Putamen (tissue), 1 donor: ENCODE measurements around the gene CCDC14.
"Not testable (repeated sequence)": the region's sequence is repeated elsewhere in the genome, so short reads cannot be mapped to it uniquely, and the experiment has no call there.

Experiments
- DNase-seq: peaks from one replicate; pipeline ENCODE4 v3.0.0-alpha.2; 2016; ENCODE audit warnings: low spot score

The CCDC14 gene

DNA sequence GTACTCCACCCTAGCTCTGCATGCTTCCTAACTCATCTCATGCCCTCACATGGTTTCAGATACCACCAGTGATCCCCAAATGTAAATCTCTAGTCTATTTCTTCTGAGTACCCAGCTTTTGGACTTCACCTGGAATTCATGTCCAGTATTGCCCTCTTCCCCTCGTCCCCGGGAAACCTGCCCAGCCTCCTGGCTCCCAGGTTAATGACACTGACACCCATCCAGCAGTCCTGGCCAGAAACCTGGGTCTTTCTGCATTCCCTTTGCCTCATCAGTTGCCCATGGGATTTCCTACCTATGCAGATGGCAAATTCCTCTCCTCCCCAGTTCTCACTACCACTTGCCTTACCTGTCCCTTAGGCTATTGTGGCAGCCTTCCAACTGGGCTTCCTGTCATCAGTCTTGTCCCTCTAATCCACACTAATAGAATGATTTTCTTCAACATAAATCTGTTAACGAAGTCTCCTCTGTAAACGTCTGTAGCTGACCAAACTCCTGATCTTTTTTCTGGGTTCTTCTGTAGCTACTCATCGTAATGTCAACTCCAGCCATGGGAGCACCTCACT lies 61.6 kb downstream of the CCDC14 start:
- no peak for DNase-seq

DNA sequence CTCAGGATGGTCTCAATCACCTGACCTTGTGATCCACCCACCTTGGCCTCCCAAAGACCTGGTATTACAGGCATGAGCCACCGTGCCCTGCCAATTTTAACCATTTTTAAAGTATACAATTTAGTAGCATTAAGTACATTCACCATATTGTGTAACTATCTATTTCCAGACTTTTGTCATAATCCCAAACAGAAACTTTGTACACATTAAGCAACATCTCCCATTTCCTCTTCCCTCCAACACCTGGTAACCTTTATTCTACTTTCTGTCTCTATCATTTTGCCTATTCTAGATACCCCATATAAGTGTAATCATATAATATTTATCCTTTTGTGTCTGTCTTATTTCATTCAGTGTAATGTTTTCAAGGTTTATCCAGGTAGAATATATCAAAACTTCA lies 68.0 kb downstream of the CCDC14 start:
- no peak for DNase-seq

DNA sequence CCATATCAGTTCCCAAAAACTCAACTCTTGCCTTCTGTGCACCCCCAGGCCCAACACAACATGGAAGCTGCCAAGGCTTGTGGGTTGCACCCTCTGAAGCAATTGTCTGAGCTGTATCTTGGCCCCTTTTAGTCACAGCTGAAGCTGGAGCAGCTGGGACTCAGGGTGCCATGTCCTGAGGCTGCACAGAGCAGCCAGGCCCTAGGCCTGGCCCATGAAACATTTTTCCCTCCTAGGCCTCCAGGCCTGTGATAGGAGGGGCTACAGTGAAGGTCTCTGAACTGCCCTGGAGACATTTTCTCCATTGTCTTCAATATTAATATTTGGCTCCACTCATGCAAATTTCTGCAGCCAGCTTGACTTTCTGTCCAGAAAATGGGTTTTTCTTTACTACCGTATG lies 68.8 kb downstream of the CCDC14 start:
- DNase-seq: no peak

DNA sequence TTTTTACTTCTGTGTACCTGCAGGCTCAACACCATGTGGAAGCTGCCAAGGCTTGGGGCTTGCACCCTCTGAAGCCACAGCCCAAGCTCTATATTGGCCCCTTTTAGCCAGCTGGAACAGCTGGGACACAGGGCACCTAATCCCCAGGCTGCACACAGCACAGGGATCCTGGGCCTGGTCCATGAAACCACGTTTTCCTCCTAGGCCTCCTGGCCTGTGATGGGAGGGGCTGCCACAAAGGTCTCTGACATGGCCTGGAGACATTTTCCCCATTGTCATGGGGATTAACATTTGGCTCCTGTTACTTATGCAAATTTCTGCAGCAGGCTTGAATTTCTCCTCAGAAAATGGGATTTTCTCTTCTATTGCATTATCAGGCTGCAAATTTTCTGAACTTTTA lies 70.0 kb downstream of the CCDC14 start:
- not testable (repeated sequence) for DNase-seq

DNA sequence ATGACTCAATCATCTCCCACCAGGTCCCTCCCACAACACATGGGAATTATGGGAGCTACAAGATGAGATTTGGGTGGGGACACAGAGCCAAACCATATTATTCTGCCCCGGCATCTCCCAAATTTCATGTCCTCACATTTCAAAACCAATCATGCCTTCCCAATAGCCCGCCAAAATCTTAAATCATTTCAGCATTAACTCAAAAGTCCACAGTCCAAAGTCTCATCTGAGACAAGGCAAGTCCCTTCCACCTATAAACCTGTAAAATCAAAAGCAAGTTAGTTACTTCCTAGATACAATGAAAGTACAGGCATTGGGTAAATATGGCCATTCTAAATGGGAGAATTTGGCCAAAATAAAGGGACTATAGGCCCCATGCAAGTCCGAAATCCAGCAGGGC lies 70.9 kb downstream of the CCDC14 start:
- not testable (repeated sequence) for DNase-seq

DNA sequence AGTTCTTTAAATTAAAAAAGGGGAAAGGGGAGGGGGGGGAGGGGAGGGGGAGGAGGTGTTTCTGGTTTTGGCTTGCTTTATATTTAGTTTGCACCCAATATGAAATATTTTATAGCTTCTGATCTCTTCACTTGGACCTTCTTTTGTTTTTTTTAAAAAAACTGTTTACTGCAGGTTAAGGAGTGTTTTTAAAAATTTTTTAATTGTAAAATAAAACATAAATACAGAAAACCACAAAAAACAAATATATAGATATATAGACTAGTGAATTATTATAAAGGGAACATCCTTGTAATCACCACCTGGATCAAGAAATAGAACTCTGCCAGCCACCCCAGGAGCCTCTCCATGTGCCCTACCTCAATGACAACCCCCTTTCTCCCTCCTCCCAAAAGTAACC lies 76.0 kb downstream of the CCDC14 start:
- DNase-seq: no peak

DNA sequence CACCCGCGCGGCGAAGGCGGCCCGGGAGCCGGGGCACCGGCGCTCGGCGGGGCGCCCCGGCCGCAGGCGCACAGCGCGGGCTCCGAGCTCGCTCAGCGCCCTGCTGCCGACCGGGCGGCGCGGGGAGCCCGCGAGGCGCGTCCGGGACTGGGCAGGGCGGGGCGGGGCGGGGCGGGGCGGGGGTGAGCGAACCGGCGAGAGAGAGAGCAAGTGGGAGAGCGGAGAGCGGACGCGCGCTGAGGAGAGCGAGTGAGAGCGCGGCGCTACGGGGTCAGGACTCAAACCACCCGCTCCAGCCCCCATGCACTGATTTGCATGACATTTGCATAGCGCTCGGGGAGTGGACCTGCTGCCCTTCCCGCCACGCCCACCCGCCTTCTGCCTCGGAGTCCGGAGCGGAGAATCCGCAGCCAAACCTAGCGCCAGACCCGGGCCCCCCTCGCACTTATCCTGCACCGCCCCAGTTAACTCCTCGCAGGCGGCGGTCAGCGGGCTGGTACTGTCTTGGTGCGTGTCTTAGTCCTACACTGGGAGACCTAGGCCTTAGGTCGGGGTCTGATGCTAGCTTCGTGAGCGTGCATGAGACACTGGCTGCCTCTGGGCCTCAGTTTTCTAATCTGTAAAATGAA lies 76.7 kb downstream of the CCDC14 start, which contains the start of gene MYLK:
Gene MYLK, minus strand, starts transcription at position 130 of the 629 bp plus-strand sequence. CDS start 90,491 bp downstream, outside the sequence.
- DNase-seq: no peak

DNA sequence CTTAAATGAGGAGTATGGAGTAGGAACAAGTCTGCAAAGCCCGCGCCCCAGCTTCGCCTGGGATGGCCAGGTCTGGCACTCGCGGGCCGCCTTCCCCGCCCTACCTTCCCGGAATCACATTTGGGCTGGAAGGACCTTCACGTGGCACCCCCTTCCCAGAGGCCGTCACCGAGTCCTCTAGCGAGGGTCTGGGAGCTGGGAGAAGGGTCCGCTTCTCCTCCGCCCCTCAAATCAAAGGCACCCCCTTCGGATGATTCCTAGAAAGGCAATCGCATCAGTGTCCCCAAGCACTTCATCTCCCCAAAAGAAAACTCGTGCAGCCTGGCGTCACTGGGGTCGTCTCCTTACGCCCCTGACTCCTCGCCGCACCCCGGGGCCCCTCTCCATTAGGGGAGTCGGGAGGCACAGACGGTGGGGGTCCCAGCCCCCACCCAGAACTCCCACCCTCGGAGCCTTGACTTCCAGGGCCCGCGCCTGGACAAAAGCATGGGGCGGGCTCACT lies 77.3 kb downstream of the CCDC14 start:
- DNase-seq: no peak

DNA sequence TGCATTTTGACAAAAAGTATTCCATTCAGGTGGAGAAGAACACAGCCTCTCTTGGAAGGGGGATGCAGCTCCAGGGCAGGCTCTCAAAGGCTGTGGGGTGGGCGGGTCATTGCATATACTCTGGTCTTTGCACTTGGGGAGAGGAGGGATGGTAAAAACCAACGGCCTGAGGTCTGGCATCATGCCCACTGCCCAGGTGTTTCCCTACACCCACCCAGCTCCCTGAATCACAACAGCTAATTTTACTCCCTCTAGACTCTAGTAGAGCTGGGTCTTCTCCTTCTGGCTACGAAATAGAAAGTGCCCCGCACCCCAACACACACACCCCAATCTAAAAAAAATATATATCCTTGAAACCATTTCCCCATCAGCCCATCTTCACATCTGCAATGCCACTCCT lies 77.9 kb downstream of the CCDC14 start:
- DNase-seq: no peak

DNA sequence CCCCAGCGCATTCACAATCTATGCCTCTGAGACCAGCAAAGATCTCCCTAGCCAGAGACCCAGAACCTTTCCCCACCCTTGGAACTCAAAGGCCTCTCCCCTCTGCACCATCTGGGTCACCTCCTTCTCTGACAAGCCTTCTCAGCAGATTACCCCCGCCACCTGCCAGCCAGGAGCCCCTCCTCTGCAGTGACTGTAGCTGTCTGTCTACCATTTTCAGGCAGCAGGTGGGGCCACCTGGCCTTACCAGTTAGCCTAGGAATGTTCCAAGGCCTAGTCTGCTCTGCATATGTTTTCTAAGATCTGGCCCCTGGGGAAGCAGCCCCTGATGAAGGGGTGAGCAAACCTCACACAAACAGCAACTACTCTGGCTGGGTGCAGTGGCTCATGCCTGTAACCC lies 79.3 kb downstream of the CCDC14 start:
- no peak for DNase-seq

DNA sequence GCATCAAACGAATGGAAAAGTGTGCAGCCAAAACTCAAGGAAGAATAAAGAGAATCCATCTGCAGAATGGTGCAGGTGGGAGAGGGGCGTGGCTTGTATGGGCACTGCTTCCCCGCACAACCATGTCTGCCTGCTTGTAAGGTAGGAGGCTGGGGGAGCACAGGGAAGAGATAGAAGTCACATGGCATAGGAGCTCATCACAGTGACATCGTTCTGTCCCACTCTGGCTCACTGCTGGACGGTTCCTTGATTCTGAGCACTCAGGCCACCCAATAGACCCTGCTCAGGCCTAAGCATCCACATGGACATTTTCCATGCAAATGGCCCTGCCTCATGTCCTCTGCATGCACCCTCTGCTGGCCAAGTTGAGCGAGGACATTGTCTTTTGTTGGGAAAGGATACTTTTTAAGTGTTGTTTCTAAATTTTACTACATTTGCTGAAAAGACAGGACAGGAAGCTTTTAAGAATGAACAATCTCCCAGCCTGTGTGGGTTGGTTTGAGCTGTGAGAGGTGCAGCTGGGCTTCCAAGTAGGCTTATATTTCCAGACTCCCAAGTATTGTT lies 79.9 kb downstream of the CCDC14 start:
- DNase-seq: no peak

DNA sequence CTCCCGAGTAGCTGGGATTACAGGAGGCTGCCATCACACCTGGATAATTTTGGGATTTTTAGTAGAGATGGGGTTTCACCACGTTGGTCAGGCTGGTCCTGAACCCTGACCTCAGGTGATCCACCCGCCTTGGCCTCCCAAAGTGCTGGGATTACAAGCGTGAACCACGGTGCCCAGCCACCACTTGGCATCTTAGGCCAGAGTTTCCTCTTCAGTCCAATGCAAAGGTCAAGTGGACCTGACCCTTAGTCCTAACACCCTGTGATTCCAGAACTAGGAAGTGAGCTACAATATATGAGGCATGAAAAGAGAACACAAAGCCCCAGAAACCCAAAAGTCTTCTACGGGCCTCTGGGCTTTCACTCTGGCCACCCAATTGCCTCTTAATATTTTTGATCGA lies 82.2 kb downstream of the CCDC14 start:
- DNase-seq: no peak

DNA sequence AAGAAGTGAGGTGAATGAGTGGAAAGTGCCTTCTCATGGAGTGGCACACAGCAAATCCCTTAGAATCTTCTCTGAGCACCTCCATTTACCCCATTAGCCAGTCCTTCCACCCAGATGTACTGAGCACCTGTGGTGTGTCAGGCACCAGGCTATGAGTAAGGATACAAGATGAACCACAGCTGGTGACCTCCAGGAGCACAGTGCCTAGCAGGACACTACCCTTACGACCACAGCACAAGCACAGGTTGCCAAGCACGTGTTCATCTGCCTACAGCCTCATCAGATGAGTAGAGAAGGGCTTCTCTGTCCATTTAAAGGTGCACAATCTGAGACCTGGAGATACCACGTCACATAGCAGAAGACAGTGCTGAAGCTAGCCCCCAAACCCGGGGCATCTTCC lies 83.1 kb downstream of the CCDC14 start:
- DNase-seq: no peak

DNA sequence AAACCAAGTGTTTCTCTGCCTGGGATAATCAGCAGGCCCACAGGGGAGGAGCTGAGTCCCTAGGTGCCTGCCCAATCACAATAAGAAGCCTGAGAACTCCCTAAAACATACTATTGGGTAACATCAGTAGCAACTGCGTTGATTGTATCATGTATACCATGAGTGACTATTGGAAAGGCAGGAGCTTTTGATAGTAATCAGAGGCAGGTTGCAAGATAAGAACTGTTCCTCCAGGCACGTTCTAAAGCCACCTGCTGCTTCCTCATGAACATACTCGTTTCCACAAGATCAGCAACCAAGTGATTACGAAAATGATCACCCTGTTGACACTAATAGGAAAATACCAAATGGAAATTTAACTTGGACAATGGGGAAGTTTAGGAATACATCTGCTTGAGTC lies 83.6 kb downstream of the CCDC14 start:
- no peak for DNase-seq

DNA sequence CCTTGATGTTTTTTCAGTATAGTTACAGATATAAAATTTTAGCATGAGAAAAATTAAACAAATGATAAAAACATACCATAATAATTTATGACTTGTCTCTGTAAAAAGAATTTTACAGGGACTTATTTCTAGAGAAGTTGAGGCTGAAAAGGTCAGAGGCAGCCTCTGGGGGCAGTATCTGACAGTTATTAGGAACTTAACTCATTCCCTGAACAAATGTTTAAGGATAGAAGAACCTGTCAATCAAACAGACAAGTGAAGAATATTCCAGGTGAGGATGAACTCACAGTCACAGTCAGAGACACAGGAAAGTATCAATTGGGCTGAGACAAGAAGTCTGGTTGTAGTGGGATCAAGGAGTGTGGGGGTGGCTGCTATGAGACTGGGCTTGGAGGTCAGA lies 84.2 kb downstream of the CCDC14 start:
- DNase-seq: no peak

DNA sequence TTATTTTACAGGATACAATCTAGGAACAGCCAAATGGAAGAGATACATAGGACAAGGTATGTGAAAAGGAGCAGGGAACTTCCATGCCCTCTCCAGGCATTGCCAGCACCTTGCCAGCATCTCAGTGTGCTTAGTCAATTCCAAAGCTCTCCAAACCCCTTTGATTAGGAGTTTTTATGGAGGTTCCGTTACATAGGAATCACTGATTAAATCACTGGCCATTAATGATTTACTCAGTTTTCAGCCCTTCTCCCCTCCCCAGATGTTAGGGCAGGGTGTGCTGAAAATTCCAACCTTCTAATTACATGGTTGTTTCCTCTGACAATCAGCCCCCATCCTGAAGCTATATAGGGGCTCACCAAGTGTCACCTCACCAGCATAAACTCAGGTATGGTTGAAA lies 88.4 kb downstream of the CCDC14 start:
- DNase-seq: no peak

DNA sequence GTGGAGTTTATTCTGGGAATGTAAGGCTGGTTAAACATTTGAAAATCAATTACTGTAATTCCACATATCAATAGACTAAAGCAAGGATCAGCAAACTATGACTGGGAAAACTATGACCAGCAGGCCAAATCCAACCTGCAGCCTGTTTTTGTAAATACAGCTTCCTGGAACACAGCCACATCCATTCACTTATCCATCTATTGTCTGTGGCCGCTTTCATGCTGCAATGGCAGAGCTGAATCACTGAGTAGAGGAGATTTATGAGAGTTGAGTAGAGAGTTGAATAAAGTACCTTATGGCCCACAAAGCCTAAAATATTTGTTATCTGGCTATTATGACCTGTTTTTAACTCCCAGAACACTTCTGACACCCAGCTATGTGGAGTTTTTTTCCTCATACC lies 89.1 kb downstream of the CCDC14 start:
- no peak for DNase-seq

DNA sequence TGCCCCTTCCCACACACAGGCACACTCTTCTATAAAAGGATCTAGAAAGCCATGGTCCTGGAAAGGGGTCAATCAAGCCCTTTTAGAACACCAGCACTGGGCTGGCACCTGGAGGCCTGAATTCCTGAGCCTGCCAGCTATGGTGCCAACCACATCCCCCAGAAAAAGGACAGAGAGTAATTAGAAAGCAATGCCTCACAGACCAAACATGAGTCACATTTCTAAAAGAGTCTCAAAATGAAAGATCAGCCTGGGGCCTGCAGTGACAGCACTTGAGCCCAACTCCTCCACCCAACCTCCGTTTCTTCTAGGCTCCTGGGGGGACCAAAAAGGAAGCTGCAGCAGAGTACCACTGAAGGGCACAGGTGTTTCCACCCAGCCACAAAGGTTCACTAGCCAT lies 91.0 kb downstream of the CCDC14 start:
- DNase-seq: no peak

DNA sequence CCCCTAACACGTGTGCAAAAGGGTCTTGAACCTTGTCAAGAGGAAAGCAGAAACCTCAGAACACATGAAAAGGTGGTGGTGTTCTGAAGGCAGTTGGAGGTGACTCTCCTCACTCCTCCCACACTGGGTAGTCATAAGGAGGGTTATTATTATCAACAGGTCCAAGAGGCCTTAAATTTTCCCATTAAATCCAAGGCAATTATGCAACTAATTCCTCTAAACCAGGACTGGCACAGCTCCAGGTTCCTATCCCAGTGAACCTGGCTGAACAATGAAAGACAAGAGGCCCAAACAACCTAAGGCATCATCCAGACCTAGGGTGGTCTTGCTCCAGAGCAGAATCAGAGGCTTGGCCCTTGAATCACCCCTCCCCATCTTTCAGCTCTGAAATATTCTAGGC lies 91.9 kb downstream of the CCDC14 start:
- no peak for DNase-seq

DNA sequence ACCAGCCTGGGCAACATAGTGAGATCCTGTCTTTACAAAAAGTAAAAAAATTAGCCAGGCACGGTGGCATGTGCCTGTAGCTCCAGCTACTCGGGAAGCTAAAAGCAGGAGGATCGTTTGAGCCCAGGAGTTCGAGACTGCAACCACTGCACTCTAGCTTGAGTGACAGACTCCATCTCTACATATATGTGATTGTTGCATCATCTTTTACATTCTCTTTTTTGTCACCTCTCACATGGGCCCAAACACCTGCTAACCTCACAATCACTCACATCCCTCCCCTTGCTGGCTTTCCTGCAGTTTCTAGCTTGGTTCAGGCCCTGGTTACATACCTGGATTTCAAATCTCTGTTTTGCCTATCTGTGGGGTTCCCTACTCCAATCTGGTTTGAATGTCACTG lies 96.3 kb downstream of the CCDC14 start:
- no peak for DNase-seq
